MG63 (cell line): Measurements from ENCODE around the gene FAH. TPM values are rescaled to one million over a fixed set of nuclear protein-coding genes. Genes with fewer than 3 reads are reported as not detected.

Experiments
- DNase-seq: peaks from one replicate; pipeline ENCODE4 v3.0.0-alpha.2; 2020
- H3K27me3 ChIP-seq: fragments of 250-450 bp; sonication (Bioruptor Pico); 2 replicates; pipeline ENCODE4 v1.5.1; 2020; ENCODE audit warnings: mild to moderate bottlenecking, moderate library complexity
- H3K36me3 ChIP-seq: fragments of 250-450 bp; sonication (Bioruptor Pico); 2 replicates; pipeline ENCODE4 v1.5.1; 2020; ENCODE audit warnings: mild to moderate bottlenecking, moderate library complexity
- H3K4me3 ChIP-seq: fragments of 250-450 bp; sonication (Bioruptor Pico); 2 replicates; pipeline ENCODE4 v1.5.1; 2020; ENCODE audit warnings: mild to moderate bottlenecking, moderate library complexity
- H3K9me3 ChIP-seq: fragments of 250-450 bp; sonication (Bioruptor Pico); 2 replicates; pipeline ENCODE4 v1.5.1; 2020; ENCODE audit warnings: mild to moderate bottlenecking, moderate library complexity
- total RNA-seq: library from RNA; depleted of rRNA; stranded (reverse); fragments of >200 nt; shearing (Covaris generic); gene quantifications from 2 replicates; pipeline ENCODE4 v1.2.3, GENCODE V29; 2014; ENCODE audit warnings: low replicate concordance

The FAH gene
- total RNA-seq, 1 experiment from 2014 or later: 93.3 TPM

DNA sequence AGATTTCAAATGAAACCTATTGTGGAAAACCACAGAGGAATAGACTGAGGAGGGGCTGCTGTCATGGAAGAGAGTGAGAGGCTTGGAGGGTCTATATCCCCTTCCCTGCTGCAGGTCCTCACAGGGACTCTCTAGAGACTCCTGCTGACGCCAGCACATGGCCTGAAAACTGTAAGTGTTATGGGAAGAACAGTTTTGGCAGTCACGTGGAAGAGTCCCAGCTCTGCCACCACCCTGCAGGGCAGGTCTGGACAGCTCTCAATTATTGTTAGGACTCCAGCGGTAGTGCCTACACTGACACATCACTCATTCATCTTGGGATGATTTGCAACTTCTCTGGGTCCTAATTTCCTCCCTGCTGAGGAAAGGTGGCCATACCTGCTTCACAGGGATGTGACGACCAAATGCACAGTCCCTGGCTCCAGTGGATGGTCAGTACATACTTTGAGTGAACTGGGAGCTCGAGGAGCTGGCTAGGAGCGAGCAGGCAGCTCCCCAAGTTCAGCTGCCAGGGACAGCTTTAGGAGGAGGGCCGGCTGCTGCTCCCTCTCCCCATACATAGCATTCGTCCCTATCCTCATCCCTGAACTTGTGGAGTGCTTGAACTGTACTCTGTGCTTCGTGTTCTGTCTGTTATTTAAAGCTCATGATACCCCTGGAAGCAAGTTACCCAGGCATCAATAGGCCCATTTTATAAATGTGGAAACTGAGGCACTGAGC is 50.0 kb downstream of the FAH start:
- H3K36me3 ChIP-seq: no peaks in the 10 kb centered on the region
- DNase-seq: peak; percentile 34
- no peaks in the 10 kb centered on the region for H3K9me3 ChIP-seq

DNA sequence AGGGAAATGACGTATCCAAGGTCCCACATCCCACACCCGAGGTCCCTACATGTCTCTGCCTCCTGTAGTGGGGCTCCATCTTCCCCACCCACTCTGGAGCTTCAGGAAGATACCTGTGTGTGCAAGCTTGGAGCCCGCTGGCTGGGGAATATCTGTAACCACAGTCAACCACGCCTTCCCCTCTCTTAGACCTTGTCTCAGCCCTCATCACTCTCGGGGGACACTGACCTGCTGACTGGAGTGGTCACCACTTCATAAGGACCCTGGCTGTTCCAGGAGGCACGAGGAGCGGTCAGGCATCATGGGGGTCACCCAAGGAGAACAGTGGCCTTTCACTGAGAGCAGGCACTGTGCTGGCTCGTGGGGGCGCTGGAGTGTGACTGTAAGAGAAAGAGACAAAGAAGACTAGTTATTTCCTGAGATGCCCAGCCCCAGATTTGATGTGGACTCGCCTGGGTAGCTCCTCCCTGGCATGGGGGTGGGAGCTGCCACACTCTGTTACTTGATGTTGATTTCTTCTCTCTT is 50.6 kb downstream of the FAH start:
- Histone ChIP-seq H3K36me3 (no peaks in the 10 kb centered on the region), H3K27me3 (no peaks in the 10 kb centered on the region), H3K4me3 (no peak overlapping the region), H3K9me3 (no peaks in the 10 kb centered on the region)
- no peak for DNase-seq

More for the DNA sequence above, 50.0 kb downstream of the FAH start:
- Histone ChIP-seq H3K4me3 (no peak overlapping the region), H3K27me3 (no peaks in the 10 kb centered on the region)

DNA sequence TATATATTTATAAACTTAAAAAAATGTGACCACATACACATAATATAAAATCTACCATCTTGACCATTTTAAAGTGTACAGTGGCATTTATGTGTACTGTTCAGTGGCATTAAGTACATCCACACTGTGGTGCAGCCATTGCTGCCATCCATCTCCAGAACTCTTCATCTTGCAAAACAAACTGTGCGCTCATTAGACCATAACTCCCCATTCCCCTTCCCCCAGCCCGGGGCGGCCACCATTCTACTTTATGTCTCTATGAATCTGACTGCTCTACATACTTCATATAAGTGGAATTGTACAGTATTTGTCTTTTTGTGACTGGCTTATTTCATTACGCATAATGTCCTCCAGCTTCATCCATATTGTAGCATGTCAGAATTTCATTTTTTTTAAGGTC is 51.4 kb downstream of the FAH start:
- DNase-seq: no peak
- Histone ChIP-seq H3K4me3 (no peak overlapping the region), H3K27me3 (no peaks in the 10 kb centered on the region), H3K9me3 (no peaks in the 10 kb centered on the region), H3K36me3 (no peaks in the 10 kb centered on the region)

DNA sequence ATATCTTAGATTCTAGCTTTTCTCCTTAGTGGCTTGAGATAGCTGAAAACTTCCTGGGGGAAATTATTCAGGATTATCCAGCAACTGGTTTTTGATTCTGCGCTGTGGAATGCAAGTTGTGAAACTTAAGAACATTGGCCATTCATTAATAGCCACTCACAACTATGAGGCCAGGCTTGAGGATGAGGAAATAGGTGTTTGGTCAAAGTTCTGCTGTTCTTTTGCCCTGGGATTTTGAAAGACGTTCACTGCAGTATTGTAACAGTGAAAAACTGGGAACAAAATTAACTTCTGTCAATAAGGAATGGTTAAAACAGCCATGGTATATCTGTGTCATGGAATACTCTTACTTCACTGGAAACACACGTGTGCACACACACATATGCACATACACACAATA is 55.1 kb downstream of the FAH start:
- H3K27me3 ChIP-seq: no peaks in the 10 kb centered on the region
- peaks cover 2% of the 10 kb centered on the region; the same call in 1 of the 2 replicates for H3K9me3 ChIP-seq
- DNase-seq: no peak
- H3K4me3 ChIP-seq: no peak overlapping the region
- H3K36me3 ChIP-seq: no peaks in the 10 kb centered on the region

DNA sequence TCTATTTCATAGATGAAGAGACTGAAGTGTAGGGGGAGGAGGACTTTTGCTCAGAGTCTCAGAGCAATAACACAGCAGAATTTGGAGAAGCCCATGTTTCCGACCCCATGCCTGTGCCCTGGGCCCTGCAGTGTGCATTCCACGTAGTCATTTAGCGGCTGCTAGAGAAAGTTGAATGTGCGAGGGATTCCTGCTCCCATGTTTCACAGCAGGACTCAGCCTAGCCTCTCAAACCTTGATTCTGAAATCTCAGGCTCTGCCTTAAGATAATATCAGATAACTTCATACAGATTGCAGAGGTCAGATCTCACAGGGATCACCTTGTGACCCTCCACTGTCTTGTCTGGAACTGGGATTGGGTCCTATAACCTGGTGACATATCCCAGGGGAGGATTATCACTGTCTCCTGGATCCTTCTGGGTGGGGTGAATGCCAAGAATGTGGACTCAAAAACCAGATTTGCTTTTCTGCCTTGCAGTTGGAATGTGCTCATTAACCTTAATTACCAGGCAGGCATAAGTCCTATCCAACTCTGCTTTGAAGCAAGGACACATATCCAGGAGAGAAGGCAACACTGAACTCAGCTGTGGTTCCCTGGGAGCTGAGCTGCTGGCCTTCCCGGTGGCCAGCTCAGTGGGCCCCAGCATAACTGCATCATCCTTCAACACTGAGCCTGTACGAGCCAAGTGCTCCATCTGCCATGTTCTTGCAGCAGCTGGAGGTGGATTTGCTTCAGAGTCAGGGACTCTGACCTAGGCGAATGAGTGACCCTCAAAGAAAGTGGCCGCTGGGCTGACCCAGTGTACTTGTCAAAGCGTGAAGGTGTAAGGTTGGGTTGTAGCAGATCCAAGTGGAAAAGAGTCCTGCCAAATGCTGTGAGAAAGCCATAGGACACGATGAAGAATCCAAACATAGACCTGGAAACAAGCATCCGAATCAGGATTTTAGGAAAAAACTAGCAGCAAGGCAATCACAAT is 56.2 kb downstream of the FAH start:
- peaks cover 6% of the 10 kb centered on the region for H3K9me3 ChIP-seq
- no peaks in the 10 kb centered on the region for H3K27me3 ChIP-seq
- no peak for DNase-seq
- no peaks in the 10 kb centered on the region for H3K36me3 ChIP-seq
- H3K4me3 ChIP-seq: no peak overlapping the region

DNA sequence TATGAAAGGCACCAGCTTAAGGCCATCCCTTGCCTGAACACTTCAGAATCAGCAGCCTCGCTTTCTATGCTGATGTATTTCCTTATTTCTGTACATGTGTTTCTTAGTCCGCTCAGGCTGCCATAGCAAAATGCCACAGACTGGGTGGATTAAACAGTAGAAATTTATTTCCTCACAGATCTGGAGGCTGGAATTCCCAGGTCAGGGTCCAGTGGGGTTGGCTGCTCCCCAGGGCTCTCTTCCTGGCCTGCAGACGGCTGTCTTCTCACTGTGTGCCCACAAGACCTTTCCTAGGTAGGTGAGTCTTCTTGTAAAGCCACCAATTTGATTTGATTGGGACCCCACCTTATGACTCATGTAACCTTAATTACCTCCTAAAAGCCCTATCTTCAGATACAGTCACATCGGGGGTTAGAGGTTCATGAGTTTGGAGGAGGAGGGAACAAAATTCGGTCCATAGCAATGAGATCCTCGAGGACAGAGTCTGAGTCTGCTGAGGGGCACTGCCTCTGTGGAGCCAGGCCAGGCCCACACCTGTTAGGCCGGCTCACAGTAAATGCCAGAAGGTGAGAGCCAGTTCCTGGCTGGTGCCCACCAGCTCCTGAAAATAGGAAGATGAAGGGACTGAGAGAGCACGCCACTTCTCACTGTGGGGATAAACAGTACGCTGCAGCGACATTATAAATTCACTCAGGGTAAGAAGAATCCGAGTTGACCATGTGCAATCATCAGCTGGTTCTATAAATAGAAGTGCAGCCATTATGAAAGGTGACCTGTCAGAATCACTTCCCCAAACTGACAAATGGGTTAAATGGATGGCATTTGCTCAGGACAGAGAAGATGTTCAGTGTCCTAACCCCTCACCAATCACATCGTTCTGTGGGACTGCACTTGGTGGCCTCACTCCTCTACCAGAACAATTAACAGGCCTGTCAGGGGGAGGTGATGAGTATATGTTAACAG is 58.1 kb downstream of the FAH start:
- Histone ChIP-seq H3K36me3 (no peaks in the 10 kb centered on the region), H3K9me3 (peaks cover 6% of the 10 kb centered on the region), H3K4me3 (no peak overlapping the region), H3K27me3 (no peaks in the 10 kb centered on the region)
- no peak for DNase-seq

DNA sequence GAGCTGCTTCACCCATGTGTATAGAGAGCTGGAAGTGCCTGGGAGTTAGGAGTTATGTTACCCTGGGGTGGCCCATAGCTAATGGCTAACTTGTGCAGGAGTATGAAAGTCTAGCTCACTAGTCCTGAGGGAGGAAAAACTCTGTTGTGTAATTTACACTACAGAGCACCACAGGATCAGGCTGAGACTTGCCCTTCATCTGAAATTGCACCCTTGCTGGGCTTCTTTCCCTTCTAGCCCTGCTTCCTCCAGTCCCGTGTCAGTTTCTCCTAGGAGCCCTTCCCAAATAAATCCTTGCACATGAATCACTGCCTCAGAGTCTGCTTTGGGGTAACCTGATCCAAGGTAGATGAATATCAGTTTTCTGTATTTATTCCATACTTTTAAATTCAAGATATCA is 59.2 kb downstream of the FAH start:
- Histone ChIP-seq H3K36me3 (no peaks in the 10 kb centered on the region), H3K4me3 (no peak overlapping the region), H3K9me3 (peaks cover 6% of the 10 kb centered on the region), H3K27me3 (no peaks in the 10 kb centered on the region)
- DNase-seq: no peak

DNA sequence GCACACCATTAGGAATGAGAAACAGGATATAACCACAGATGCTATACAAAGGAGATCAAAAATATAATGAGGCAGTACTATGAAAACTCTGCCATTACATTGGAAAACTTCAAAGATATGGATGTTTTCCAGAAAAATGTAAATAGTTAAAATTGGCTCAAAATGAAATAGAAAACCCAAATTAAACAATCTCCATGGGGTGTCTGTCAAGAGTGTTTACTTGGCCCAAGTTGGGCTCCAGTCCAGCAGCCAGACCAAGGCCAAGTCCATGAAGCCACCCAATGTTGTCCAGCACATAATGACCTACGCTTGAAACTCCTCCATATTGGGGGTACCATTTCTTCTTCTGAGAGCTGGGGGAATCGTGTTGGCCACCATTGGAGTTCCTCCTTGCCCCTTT is 62.1 kb downstream of the FAH start:
- H3K36me3 ChIP-seq: no peaks in the 10 kb centered on the region
- peaks cover 6% of the 10 kb centered on the region for H3K9me3 ChIP-seq
- DNase-seq: peak; percentile 10
- H3K4me3 ChIP-seq: no peak overlapping the region
- H3K27me3 ChIP-seq: no peaks in the 10 kb centered on the region

DNA sequence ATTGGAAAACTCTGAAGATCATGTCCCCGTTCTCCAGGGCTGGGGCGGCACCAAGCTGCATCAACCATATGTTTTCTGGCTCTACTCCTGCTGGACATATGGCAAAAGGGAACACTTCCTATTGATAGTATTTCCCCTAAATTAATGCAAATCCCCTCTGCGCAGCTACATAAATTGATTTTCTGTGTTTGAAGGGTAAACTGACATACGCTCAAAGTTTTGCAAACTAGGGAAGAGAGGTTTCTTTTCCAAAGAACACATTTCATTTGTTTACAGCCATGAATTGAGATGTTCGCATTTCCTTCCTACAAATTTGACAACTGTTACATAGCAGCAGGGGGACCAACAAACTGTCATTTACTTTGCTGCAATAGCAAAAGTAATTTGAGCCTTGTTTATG is 63.3 kb downstream of the FAH start:
- no peak for DNase-seq
- Histone ChIP-seq H3K4me3 (no peak overlapping the region), H3K36me3 (no peaks in the 10 kb centered on the region), H3K27me3 (no peaks in the 10 kb centered on the region; the same call in 1 of the 2 replicates), H3K9me3 (peaks cover 6% of the 10 kb centered on the region)

DNA sequence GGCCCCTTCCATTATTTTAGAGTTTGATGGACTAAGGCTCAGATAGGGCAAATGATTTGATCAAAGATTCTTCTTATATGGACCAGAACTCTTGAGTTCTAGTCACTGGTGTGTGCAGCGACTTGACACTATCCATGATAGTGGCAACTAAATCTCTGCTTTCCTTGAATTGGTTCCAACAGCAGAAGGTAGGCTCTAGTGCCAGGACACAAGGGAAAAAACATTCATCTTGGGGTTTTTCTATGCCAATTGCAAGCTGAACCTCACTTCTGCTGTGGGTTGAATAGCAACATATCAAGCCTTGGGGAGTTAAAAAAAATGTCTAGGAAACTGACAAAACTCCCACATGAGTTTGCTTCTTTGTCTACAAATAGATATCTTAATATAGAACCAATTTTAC is 64.1 kb downstream of the FAH start:
- H3K9me3 ChIP-seq: peaks cover 6% of the 10 kb centered on the region
- H3K4me3 ChIP-seq: no peak overlapping the region
- no peaks in the 10 kb centered on the region; the same call in 1 of the 2 replicates for H3K27me3 ChIP-seq
- no peaks in the 10 kb centered on the region for H3K36me3 ChIP-seq
- DNase-seq: no peak

DNA sequence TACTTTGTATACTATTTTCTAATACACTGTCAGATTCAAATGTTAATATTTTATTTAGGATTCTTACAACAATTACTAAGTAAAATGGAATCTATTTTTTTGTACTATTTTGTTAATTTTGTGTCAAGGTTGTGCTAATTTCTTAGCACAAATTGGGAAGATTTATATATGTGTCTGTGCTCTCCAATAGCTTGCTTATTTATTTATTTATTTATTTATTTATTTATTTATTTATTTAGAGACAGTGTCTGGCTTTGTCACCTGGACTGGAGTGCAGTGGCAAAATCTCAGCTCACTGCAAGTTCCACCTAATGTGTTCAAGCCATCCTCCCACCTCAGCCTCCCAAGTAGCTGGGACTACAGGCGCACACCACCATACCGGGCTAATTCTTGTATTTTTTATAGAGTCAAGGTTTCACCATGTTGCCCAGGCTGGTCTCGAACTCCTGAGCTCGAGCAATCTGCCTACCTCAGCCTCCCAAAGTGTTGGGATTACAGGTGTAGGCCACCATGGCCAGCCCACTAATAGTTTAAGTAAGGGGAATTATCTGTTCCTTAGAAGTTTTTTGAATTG is 64.6 kb downstream of the FAH start:
- Histone ChIP-seq H3K27me3 (no peaks in the 10 kb centered on the region; the same call in 1 of the 2 replicates), H3K4me3 (no peak overlapping the region), H3K9me3 (peaks cover 6% of the 10 kb centered on the region), H3K36me3 (no peaks in the 10 kb centered on the region)
- DNase-seq: no peak

DNA sequence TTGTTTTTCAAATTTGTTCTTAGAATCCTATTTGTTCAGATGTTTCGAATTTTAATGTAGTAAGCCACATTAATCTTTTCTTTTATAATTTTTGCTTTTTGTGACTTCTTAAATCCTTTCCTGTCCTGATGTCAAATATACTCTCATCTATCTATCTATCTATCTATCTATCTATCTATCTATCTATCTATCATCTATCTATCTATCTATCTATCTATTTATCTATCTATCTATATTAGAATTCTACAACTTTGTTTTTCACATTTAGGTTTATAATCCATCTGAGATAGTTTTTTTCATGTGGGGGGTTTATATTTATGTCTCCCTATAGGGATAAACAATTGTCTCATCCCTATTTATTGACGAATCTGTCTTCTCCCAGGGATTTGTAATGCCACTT is 67.2 kb downstream of the FAH start:
- Histone ChIP-seq H3K4me3 (no peak overlapping the region), H3K9me3 (no peaks in the 10 kb centered on the region), H3K36me3 (no peaks in the 10 kb centered on the region), H3K27me3 (no peaks in the 10 kb centered on the region; the same call in 1 of the 2 replicates)
- no peak for DNase-seq

DNA sequence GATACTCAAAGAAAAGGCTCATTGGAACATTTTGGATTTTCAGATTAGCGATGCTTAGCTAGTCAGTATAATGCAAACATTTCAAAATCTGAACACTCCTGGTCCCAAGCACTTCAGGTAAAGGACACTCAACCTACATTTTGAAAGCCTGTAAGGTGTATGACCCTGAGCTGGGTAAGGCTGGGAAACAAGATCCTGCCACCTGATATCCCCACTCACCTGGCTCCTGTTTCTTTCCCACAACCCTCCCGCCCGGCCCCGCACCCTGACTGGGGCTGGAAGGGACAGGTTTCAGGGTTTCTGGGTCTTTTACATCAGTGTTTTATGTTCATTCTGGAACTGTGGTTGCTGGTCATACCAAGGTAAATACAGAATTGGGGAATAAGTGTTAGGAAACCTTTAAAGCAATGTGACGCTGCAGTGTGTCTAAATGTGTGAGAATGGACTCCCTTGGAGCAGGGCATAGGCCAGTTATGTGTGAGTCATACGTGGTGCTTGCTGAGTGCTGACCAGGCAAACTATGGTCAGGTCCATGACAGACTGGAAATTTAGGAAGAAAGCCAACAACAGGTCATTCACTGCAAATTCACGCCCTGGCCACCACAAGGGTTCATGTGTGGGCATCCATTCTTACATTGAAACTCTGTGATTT is 76.3 kb downstream of the FAH start:
- no peaks in the 10 kb centered on the region for H3K36me3 ChIP-seq
- DNase-seq: peak; percentile 43
- 0 out of 2 replicates have a peak, but pooled peaks cover 2% of the 10 kb centered on the region for H3K9me3 ChIP-seq
- no peak overlapping the region for H3K4me3 ChIP-seq
- peaks cover 2% of the 10 kb centered on the region; the same call in 1 of the 2 replicates for H3K27me3 ChIP-seq

DNA sequence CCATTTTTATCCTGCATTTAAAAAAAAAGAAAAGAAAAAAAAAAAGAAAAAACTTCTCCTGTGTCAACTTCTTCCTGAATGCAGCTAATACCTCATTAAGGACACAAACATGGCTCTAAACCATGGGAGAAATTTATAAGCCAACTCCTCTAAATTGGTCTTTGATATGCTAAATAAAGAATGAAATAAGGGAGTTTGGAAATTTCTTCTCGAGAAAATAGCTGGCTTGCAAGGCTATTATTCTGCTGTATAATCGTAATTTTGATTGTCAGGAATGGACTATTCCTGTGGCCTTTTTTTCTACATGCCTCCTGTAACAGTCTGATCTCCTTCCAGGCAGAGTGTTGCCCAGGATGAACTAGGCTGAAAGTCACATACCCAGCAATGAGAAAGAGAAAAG is 78.6 kb downstream of the FAH start:
- H3K4me3 ChIP-seq: no peak overlapping the region
- H3K36me3 ChIP-seq: no peaks in the 10 kb centered on the region
- H3K27me3 ChIP-seq: peaks cover 2% of the 10 kb centered on the region; the same call in 1 of the 2 replicates
- H3K9me3 ChIP-seq: 0 out of 2 replicates have a peak, but pooled peaks cover 2% of the 10 kb centered on the region
- no peak for DNase-seq

DNA sequence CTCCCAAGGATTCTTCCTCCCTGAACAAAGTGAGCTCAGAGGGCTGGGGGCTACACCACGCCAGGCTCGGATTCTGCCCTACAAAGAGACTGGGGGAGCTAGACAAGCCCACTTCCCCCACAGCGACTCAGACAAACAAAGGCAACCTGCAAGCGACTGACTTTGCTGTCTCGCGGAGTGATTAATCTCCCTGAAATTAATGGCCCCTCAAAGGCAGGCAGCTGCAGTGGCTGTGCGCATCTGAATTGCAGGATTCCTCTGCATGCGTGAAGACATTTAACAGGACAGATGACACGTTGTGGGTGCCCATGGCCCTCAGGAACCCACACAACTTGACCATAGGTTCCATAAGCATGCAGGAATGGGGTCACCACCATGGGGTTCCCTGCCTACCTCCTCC is 80.8 kb downstream of the FAH start:
- H3K9me3 ChIP-seq: no peaks in the 10 kb centered on the region
- H3K27me3 ChIP-seq: no peaks in the 10 kb centered on the region
- H3K4me3 ChIP-seq: no peak overlapping the region
- no peak for DNase-seq
- no peaks in the 10 kb centered on the region for H3K36me3 ChIP-seq
